HTERT RPE-1 (cell line): ENCODE results near the gene SIRT2.

Source experiments
- in situ Hi-C: fragments of 300-500 bp; cut with MboI; formaldehyde crosslinking; loops from 4 replicates; pipeline ENCODE4 v1.14.3; 2020; ENCODE audit warnings: low sequenced_read_pairs

SIRT2 gene

DNA sequence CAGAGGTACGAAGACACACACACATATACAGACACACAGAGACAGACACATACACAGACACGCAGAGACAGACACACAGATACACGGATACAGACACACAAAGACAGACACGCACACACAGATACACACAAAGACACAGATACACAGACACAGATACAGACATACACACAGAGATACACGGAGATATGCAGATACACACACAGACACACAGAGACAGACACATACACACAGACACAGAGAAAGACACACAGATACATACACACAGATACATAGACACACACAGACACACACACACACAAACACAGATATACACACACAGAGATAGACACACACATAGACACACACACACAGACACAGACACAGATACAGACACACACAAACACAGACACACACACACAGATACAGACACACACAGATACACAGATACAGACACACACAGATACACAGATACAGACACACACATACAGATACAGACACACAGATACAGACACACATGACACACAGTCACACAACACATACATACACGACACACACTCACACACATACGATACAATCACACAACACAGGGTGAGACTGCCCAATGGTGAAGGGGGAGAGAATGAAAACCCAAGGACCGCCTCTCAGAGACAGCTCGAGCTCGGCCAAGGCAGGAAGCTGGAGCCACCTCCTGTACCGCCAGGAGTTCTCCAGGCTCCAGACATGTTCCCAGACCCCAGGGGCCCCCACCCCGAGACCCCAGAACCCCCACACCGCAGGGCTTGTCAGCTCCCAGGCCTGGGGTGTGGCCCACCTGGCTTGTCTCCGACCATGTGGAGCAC, 21.4 kb upstream of the SIRT2 start:
- in situ Hi-C loops, result no loop called here

DNA sequence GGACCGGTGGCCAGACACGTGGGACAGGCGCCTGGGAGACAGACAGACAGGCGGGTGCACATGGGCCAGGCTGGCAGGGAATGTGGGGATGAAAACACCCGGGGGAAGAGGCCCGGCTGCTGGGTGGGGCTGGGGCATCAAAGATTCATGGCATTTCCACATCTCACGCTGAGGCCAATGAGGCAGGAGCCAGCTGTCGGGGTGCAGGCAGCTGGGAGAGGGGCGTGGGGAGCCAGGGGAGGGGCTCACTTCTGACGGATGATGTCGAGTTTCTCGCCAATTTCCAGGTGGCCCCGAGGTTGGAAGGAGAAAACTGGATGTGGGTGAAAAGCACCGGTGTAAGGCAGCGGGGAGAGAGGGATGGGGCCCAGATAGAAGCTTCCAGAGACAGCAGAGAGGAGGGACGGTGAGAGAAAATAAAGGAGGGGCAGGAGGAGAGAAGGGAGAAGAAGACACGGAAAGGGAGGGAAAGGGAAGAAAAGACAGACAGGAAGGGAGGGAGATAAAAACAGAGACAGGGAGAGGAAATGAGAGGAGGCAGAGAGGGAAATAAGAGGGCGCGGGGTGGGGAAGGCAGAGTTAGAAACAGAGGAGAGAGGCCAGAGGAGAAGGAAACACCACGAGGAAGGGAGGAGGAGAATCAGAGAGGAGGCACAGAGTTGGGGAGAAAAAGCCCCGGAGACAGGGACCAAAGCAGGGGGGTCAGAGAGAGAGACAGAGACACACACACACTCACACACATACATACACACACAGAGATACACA, 20.6 kb upstream of the SIRT2 start:
- in situ Hi-C loops, result no loop called here

DNA sequence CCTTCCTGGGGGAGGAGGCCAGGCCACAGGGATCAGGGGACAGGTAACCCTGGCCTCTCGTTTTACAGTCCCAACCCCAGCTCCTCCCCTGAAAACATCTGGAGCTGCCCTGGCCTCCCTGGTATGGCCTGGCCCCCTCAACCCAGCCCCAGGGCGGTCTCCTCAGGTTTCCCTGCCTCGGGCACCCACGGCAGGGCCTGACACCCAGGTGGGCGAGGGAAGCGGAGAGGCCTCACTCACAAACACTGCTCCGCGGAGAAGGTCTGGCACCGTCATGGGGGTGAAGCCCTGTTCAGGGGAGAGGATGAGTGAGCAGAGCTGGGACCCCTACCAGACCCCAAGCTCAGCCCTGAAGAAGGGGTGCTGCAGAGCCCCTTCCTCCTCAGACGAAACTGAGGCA, 19.1 kb upstream of the SIRT2 start:
- in situ Hi-C loops, result no loop called here

DNA sequence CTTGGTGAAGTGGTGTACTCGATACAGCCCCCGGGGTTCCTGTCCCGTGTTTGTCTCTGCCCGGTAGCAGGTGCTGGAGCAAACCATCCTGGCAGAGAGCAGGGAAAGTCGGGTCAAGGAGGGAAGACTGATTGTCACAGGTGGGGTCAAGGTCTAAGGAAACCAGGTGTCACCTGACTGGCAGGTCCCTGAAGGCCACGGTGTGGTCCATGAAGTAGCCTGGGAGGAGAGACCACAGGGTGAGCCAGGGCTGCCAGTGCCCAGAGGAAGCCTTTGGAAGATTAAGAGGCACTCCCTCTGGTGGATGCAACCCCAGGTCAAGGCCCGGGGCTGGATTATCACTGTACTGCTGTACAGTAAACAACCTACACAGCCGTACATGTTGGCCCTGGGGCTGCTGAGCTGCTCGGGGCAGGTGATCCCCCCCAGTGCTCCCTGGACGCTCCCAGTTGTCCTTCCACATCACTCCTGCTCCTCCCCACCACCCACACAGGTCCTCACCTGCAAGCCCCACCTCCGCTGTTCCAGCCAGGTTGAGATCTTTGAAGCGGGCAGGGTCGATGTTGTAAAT, 18.6 kb upstream of the SIRT2 start:
- in situ Hi-C loops, result no loop called here

DNA sequence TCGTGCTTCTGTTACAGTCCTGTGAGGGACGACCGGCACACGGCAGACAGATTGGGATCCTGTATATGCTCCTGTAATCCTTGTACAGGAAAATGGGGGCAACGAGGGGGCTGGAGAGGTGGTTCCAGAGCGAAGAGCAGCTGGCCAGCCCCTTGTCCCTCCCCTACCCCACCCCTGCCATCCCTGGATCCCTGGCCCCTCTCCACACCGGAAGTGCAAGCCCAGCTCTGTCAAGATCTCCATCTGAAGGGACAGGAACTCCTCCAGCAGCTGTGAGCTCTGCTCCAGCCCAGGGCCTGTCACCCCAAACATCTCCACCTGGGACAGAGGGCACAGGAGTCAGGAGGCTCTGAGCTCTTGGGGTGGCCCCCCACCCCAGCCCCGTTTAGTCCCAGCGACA, 18.1 kb upstream of the SIRT2 start:
- in situ Hi-C loops, result no loop called here

DNA sequence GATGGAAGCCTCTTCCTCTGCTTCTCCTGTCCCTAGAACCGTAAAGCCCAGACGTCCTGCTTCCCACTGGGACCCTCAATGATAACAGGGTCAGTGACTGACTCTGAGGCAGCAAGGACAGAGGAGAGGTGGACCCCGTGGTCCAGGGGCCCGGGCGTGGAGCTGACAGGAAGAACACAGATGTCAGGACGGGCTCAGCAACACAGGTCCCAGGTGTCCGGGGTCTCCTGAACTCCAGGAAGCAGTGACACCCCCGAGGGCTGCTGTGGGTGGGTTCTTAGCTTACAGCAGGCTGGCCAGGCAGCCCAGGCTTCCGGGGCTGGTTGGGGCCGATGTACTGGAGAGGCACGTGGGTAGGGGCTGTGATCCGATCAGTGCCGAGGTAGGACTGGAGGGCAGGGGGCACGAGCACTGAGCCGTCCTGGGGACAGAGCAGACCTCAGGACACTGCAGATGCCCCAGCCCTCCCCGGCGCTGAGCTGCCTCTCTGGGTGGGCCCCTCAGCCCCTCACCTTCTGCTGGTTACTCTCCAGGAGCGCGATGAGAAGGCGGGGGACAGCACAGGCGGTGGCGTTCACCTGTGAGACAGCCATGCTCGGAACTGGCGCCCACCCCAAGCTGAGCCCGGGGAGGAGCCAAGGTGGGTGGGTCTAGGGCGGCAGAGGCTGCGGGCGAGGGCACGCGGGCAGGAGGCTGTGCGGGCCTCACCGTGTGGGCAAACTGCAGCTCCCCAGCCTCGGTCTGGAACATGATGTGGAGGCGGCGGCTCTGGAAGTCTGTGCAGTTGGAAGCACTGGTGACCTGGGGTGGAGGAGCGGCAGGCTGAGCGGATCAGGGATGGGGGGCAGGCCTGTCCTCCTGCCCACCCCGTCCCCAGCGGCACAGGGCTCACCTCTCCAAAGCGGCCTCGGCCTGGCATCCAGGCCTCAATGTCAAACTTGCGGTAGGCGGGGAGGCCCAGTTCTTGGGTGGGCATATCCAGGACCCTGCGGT, 16.2 kb upstream of the SIRT2 start:
- in situ Hi-C loops, result no loop called here

DNA sequence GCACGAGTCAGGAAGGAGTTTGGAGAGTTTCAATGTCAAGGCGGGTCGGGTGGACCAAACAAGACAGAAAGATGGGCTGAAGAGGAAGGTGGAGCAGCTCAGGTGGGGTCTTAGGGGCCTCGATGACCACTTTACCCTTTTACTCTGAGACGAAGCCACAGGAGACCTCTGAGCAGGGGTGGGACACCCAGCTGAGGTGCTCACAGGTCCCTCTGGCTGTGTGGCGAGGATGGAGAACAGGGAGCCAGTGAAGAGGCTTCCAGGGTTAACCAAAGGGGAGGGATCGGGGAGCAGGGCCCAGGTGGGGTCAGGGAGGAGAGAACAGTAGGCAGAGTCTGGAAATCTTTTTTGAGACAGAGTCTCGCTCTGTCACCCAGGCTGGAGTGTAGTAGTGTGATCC, 14.5 kb upstream of the SIRT2 start:
- in situ Hi-C loops, result no loop called here

DNA sequence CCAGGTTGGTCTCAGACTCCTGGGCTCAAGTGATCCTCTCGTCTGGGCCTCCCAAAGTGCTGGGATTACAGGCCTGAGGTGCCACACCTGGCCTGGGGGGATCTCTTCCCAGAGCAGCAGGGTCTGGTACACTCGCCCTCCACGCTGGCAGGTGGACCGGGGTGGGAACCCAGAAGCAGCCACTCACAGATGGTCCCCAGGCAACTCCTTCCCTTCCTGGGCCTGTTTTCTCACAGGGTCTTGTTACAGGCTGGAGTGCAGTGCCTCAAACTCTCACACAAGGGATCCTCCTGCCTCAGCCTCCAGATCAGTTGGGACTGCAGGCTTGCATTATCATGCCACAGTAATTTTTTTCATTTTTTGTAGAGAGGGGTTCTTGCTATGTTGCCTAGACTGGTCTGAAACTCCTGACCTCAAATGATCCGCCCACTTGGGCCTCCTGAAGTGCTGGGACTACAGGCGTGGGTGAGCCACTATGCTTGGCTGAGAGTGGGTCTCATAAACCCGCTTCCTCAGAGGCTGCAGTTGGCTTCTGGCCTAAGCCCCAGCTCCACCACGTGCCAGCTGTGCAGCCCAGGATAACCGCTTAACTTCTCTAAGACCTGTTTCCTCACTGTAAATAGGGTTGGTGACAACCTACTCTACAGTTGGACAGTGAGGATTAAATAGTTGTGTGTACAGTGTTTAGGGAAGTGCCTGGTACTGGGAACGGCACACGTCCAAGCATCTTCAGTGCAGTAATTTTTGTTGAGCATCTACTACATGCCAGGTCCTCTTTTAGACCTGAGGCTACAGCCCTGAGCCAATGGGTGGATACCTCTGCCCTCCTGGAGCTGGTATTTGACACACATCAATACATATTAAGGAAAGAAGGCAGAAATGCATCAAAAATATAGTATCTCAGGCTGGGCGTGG, 13.4 kb upstream of the SIRT2 start:
- in situ Hi-C loops, result no loop called here

DNA sequence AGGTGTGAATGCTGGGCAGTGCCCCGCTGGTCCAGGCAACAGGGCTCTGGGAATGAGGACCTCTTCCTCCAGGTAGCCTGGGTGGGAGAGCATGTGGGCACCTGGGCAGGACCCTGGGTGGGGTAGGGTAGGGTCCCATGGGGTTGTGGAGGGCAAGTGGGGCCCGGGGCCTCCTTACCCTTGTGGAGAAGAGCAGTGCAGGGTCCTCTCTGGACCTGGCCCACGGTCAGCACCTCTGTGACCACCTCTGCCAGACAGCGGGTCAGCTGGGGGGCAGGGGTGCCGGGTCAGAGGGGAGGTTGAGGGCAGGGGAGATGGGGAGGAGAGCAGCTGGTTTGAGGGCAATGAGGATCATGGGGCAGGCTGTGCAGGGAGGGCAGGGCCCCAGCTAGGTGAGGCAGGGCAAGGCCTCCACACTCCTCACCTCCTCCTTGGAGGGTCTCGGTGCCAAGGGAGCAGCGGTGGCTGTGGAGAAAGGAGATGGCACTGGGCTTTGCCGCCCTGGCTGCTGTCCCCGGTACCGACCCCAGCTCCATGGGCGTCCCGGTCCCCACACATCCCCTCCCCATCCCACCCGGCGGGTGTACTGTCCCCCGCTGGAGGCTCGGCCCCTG, 12.1 kb upstream of the SIRT2 start:
- in situ Hi-C loops, result no loop called here

DNA sequence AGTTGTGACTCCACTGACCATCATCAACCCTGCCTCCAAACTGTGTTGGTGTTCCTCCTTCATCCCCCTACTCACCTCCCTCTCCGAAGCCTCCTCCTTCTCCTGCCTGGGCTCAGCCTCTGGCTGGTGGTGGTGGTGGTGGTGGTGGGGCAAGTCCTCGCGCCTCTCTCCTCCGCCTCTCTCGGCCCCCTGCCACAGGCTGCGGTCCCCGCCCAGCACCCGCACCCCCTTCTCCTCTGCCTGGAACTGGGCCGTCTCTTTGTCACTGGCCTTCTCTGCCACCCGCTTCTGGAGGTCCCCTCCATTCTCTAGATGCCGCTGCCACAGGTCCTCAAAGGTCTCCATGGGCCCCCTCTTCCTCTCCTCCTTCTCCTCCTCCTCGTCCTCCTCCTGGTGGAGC, 11.1 kb upstream of the SIRT2 start:
- in situ Hi-C loops, result no loop called here

DNA sequence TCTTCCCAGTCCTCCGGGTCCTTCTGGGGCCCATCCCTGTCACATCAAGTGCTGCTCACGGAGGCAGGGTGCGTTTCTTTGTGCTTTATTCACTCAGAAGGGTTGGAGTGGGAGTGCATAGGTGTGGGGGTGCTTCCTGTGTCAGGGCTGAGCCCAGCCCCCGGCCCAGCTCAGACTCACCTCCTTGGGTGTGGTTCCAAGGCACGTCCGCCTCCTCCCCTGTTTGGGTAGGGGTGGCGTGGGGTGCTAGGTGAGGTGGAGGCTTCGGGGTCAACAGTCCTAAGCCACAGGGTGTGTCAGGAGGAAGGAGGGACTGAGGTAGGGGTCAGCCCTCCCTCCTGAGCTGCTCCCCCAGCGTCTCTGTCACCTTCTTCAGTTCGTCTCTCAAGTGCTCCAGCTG, 9.5 kb upstream of the SIRT2 start:
- in situ Hi-C loops, result no loop called here

DNA sequence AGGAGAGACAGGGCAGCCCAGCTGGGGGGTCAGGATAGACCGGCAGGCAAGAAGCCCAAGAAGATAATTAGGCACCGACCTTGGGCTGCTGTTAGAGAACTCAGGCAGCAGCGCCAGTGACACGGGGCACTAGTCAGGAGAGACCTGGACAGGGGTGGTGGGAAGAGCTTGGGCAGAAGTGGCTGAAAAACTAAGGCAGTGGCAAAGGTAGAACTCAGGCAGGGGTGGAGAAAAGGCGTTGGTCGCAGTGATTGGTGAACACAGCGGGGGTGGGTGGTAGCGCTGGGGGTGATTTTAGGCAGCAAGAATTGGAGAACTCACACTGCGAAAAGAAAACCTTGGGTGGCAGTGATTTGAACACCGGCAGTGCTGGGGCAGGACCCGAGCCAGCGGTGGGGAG, 8.3 kb upstream of the SIRT2 start:
- in situ Hi-C loops, result no loop called here

DNA sequence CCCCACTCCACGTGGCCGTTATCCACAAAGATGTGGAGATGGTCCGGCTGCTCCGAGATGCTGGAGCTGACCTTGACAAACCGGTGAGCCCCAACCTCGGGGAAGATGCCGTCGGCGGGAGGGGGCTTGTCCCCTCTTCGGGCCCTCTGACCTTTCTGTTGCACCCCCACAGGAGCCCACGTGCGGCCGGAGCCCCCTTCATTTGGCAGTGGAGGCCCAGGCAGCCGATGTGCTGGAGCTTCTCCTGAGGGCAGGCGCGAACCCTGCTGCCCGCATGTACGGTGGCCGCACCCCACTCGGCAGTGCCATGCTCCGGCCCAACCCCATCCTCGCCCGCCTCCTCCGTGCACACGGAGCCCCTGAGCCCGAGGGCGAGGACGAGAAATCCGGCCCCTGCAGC, 7.8 kb upstream of the SIRT2 start:
- in situ Hi-C loops, result no loop called here

DNA sequence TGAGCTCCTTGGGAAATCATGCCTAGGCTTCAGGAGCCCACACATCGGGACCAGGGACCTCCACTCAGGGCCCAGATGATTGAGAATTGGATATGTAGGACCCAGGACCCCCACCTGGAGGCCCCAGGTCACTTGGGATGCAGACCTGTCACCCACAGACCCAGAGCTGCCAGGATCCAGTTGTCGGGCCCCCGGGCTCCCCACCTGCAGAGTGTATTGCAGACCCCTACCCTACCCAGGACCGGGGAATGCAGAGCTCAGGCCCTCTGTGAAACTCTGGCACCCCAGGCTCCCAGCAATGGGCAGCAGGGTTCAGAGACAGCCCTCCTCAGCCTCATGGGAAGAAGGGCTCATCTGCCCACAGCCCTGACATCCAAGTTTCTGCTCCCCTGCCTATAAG, 6.2 kb upstream of the SIRT2 start:
- in situ Hi-C loops, result no loop called here

DNA sequence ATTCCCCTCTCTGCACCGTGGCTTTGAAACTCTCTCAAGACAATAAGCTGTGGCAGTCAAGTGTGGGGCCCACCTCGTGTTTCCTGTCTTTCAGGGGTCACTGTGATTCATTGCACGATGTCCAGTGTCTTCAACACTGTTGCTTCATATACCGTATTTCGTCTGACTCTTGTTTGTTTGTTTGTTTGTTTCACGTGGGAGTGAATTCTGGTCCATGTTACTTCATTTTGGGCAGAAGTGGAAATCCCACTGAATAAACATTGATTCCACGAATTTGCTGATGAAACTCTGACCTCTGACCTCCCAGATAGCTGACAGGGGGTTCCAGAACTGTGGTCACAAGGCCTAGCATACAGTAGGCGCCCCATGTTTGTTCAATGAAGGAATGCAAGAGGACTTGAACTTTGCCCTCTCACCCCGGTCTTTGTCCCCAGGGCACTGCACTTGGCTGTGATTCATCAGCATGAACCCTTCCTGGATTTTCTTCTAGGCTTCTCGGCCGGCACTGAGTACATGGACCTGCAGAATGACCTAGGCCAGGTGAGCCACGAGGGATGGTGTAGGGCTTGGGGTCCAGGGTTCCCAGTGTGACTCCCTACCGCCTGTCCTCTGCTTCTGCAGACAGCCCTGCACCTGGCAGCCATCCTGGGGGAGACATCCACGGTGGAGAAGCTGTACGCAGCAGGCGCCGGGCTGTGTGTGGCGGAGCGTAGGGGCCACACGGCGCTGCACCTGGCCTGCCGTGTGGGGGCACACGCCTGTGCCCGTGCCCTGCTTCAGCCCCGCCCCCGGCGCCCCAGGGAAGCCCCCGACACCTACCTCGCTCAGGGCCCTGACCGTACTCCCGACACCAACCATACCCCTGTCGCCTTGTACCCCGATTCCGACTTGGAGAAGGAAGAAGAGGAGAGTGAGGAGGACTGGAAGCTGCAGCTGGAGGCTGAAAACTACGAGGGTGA, 5.4 kb upstream of the SIRT2 start:
- in situ Hi-C loops, result no loop called here

DNA sequence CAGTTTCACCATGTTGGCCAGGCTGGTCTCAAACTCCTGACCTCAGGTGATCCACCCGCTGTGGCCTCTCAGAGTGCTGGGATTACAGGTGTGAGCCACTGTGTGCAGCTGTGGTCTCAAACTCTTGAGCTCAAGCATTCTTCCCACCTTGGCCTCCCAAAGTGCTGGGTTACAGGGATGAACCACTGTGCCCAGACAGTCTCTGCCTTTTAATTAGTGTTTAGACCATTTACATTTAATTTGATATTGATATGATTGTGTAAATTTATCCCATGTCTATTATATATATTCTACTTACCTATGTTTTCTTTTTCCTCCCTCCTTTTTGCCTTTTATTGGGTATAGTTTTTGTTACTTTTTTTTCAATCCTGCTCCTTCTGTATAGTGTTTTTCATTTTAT, 2.3 kb upstream of the SIRT2 start:
- in situ Hi-C loops, result no loop called here

DNA sequence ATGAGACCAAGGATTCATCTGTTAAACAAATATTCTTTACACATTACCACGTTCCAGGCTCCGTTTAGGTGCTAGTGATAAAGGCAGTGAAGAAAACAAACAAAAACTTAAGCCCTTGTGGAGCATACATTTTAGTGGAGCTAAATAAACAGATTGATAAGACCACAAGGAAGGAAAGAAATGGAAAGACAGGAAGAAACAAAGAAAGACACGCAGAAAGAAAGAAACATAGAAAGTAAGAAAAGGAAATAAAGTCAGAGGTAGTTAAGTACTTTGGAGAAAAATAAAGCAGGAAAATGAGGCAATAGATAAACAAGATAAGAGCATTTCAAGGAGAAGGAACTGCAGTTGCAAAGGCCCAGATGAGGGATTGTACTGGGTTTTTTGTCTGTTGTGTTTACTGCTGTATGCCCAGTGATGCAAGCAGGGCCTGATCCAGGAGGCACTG, 1.3 kb upstream of the SIRT2 start:
- in situ Hi-C loops, result no loop called here

DNA sequence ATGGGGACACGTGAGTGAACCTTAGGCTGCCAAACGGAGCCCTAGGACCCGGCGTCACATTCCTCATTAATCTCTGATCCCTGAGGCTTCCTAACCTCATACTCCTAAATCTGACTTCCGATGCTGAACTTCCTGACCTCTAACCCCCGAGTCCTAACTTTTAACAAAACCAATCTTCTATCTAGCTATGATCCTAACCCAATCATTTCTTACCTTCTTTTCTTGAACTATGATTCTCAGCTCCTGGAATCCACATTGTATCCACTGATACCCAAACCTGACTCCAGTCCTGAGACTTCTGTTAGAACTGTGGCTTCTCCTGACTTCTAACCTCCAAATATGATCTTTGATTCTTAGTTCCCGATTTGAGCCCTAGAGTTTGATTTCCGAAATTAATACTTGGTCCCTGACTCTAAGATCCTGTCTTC, 798 bp upstream of the SIRT2 start:
- in situ Hi-C loops, result no loop called here
